HG02938 (cell line): ENCODE data around the gene ARHGDIA.
"Not testable (repeated sequence)": the region's sequence is repeated elsewhere in the genome, so short reads cannot be mapped to it uniquely, and the experiment has no call there.

Experiments used
- ATAC-seq: cut with Tn5 transposase; IDR thresholded peaks from one replicate; pipeline ENCODE4 v1.9.1; 2021; ENCODE audit warnings: mild to moderate bottlenecking, moderate library complexity; ENCODE audit not compliant: unreplicated experiment

ARHGDIA gene

GRCh38 chr17:81844887-81845286, 26.2 kb downstream of the ARHGDIA start:
- no peak for ATAC-seq

- no peak for ATAC-seq
Measured at GRCh38 chr17:81844327-81844851, 26.7 kb downstream of the ARHGDIA start.

GRCh38 chr17:81843713-81844326, 27.3 kb downstream of the ARHGDIA start:
- ATAC-seq: no peak

GRCh38 chr17:81842725-81843504, 28.2 kb downstream of the ARHGDIA start:
- no peak for ATAC-seq

- no peak for ATAC-seq
Measured at GRCh38 chr17:81842378-81842724, 28.8 kb downstream of the ARHGDIA start.

GRCh38 chr17:81841866-81842265, 29.3 kb downstream of the ARHGDIA start:
- no peak for ATAC-seq

GRCh38 chr17:81840826-81841778, 30.0 kb downstream of the ARHGDIA start:
- ATAC-seq: no peak

- ATAC-seq: not testable (repeated sequence)
Measured at GRCh38 chr17:81840059-81840458, 31.1 kb downstream of the ARHGDIA start.

- no peak for ATAC-seq
Measured at GRCh38 chr17:81839301-81839700, 31.8 kb downstream of the ARHGDIA start.

GRCh38 chr17:81838753-81839255, 32.3 kb downstream of the ARHGDIA start:
- ATAC-seq: no peak

- no peak for ATAC-seq
Measured at GRCh38 chr17:81837641-81838040, 33.5 kb downstream of the ARHGDIA start.

GRCh38 chr17:81834831-81835267, 36.3 kb downstream of the ARHGDIA start, which contains the start of gene PPP1R27:
PPP1R27 (minus strand) TSS chr17:81835050; CDS start chr17:81834953, 97 bp downstream.
- no peak for ATAC-seq

- ATAC-seq: no peak
Measured at GRCh38 chr17:81833921-81834830, 37.0 kb downstream of the ARHGDIA start.

GRCh38 chr17:81833160-81833920, 37.8 kb downstream of the ARHGDIA start, which contains the start of gene MCRIP1:
MCRIP1 (minus strand) TSS chr17:81833291; CDS start chr17:81824506, 8,785 bp downstream.
- ATAC-seq: peak; percentile 67

GRCh38 chr17:81832608-81833159, 38.5 kb downstream of the ARHGDIA start:
- peak; percentile 36 for ATAC-seq

- no peak for ATAC-seq
Measured at GRCh38 chr17:81831957-81832607, 39.1 kb downstream of the ARHGDIA start.

GRCh38 chr17:81831563-81831956, 39.6 kb downstream of the ARHGDIA start:
- no peak for ATAC-seq

- no peak for ATAC-seq
Measured at GRCh38 chr17:81829858-81830257, 41.3 kb downstream of the ARHGDIA start.
